ENCODE data around the gene MSANTD7. TPM values are rescaled to one million over a fixed set of nuclear protein-coding genes. Genes with fewer than 3 reads are reported as not detected.
"Not testable (repeated sequence)": the region's sequence is repeated elsewhere in the genome, so short reads cannot be mapped to it uniquely, and the experiment has no call there.

Gene MSANTD7
- polyA plus RNA-seq, 3 donors = 5.0 to 7.6 (median 7.3) TPM

DNA sequence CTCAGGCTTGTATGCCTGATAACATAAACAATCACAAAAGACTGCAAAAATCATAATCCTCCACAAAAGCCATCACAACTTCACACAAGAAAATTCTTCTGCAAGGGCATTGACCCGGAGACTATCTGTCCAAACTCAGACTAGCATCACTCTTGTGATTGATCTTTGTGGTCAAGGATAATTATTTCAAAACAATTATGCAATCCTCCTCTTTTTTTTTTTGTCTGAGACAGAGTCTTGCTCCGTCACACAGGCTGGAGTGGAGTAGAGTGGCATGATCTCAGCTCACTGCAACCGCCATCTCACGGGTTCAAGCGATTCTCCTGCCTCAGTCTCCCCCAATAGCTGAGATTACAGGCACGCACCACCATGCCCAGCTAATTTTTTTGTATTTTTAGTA, 22.4 kb upstream of the MSANTD7 start:
- H3K79me2 ChIP-seq (ENCODE audit: insufficient read depth, low read length) = no peaks in the 10 kb centered on the region
- TF ChIP-seq CTCF (IDR thresholded peaks at IDR 0.05) = no peak
- no peaks in the 10 kb centered on the region for H4K20me1 ChIP-seq (ENCODE audit: insufficient read depth, low read length)
- no CpG with 5 or more reads among the region's 6 CpGs for WGBS (ENCODE audit: insufficient coverage)
- H3K4me1 ChIP-seq (ENCODE audit: control insufficient read depth in 1 of 2, insufficient read depth in 2 of 2, low read length in 2 of 2) = peaks cover 0 to 3% of the 10 kb centered on the region in 2 donors
- no peaks in the 10 kb centered on the region for H3K27me3 ChIP-seq (ENCODE audit: control insufficient read depth in 2 of 2, insufficient read depth in 2 of 2, low read length in 2 of 2)
- H2AFZ ChIP-seq (ENCODE audit: insufficient read depth, low read depth, low read length, poor library complexity, severe bottlenecking) = no peak overlapping the region
- DNase-seq = peak in 1 of 3 donors; percentile 6
- intact Hi-C loops (cut with micrococcal nuclease) = no loop called here
- peaks cover 13% of the 10 kb centered on the region for H3K4me1 Mint-ChIP-seq
- no peaks in the 10 kb centered on the region for H3K36me3 ChIP-seq (replicated peaks in 1 of 2; ENCODE audit: control insufficient read depth in 1 of 2, insufficient read depth in 2 of 2, low read length in 2 of 2)
- peaks cover 0 to 2% (median 0%) of the 10 kb centered on the region in 3 donors for H3K27me3 Mint-ChIP-seq (ENCODE audit: low read depth in 3 of 3)
- no peak overlapping the region for H3K4me3 ChIP-seq (replicated peaks in 1 of 3; ENCODE audit: low read depth in 2 of 3, low read length in 3 of 3)
- no peak overlapping the region for H3K27ac Mint-ChIP-seq
- H3K9ac ChIP-seq (ENCODE audit: insufficient read depth, low read length, poor library complexity, severe bottlenecking) = no peak overlapping the region
- no peak overlapping the region for H3K27ac ChIP-seq (ENCODE audit: low read depth in 1 of 2, low read length in 2 of 2)
- peaks cover 0 to 10% (median 3%) of the 10 kb centered on the region in 7 donors for H3K9me3 Mint-ChIP-seq
- H3K4me3 Mint-ChIP-seq = no peak overlapping the region
- H3K36me3 Mint-ChIP-seq = no peaks in the 10 kb centered on the region
- H3K4me2 ChIP-seq (replicated peaks; ENCODE audit: extremely low read depth, low read length, poor library complexity, severe bottlenecking) = no peak overlapping the region
- peaks cover 0 to 1% of the 10 kb centered on the region in 2 donors for H3K9me3 ChIP-seq (replicated peaks in 1 of 2; ENCODE audit: control insufficient read depth in 1 of 2, insufficient read depth in 1 of 2, low read length in 2 of 2)

GRCh38 chr10:14816717-14817116, 21.4 kb upstream of the MSANTD7 start:
- H4K20me1 ChIP-seq (ENCODE audit: insufficient read depth, low read length); H3K4me2 ChIP-seq (replicated peaks; ENCODE audit: extremely low read depth, low read length, poor library complexity, severe bottlenecking); H3K36me3 Mint-ChIP-seq; H3K79me2 ChIP-seq (ENCODE audit: insufficient read depth, low read length); H3K27ac ChIP-seq (ENCODE audit: low read depth in 1 of 2, low read length in 2 of 2); H3K4me3 ChIP-seq (replicated peaks in 1 of 3; ENCODE audit: low read depth in 2 of 3, low read length in 3 of 3); H3K9me3 ChIP-seq (replicated peaks in 1 of 2; ENCODE audit: control insufficient read depth in 1 of 2, insufficient read depth in 1 of 2, low read length in 2 of 2); H3K27me3 Mint-ChIP-seq (ENCODE audit: low read depth in 3 of 3); DNase-seq; intact Hi-C loops (cut with micrococcal nuclease); H3K36me3 ChIP-seq (replicated peaks in 1 of 2; ENCODE audit: control insufficient read depth in 1 of 2, insufficient read depth in 2 of 2, low read length in 2 of 2); H3K4me3 Mint-ChIP-seq; H3K27me3 ChIP-seq (ENCODE audit: control insufficient read depth in 2 of 2, insufficient read depth in 2 of 2, low read length in 2 of 2); H3K9ac ChIP-seq (ENCODE audit: insufficient read depth, low read length, poor library complexity, severe bottlenecking); H2AFZ ChIP-seq (ENCODE audit: insufficient read depth, low read depth, low read length, poor library complexity, severe bottlenecking); H3K4me1 ChIP-seq (ENCODE audit: control insufficient read depth in 1 of 2, insufficient read depth in 2 of 2, low read length in 2 of 2): not testable (repeated sequence)
- Mint-ChIP-seq H3K4me1 (peaks cover 12% of the 10 kb centered on the region), H3K27ac (peak overlapping the region in 1 of 7 donors; percentile 11), H3K9me3 (peaks cover 4 to 16% (median 7%) of the 10 kb centered on the region in 7 donors)
- no CpG with 5 or more reads among the region's 7 CpGs for WGBS (ENCODE audit: insufficient coverage)

All from CD14-positive monocyte (primary cell).